ENCODE data around the gene LRRC28. TPM values are rescaled to one million over a fixed set of nuclear protein-coding genes. Genes with fewer than 3 reads are reported as not detected.

LRRC28 gene
- total RNA-seq, 3 donors from 2014 or later (not counting 1 experiment from before 2014, with no cell fraction given), result 18.2 to 20.9 (median 18.7) TPM

DNA sequence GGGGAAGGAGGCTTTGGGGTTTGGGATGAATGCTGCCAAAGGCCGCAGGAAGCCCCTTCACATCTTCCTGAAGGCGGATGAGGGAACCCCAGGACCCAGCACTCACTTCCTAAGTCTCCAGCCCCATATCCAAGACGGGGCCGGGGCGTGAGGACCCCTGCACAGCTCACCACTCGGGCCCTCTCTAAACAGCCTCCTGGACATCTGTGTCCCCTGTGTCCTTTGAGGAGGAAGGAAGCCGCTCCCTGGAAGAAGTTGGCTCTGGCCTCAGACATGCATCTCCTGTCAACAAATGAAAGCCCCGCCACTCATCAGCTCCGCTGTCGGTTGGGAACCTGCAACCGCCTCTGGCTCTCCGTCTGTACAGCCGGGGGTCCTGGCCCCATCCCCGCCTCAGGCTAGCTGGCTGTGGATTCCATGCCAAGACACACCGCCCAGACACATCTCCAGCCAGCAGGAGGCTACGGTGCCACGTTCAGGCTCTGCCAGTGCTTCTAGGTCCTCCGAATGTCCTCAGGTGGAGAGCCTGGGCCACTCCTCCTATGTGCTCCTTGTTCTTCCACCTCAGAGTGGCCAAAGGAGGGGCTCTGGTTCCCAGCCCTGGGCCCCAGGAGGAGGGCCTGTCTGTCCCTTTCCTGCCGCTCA is 174.5 kb downstream of the LRRC28 start:
- TF ChIP-seq CTCF (IDR thresholded peaks at IDR 0.05), result no peak
- Mint-ChIP-seq H3K4me1 (peaks cover 0 to 11% of the 10 kb centered on the region in 2 donors), H3K27ac (no peak overlapping the region), H3K36me3 (no peaks in the 10 kb centered on the region), H3K27me3 (ENCODE audit: low read depth in 2 of 2) (no peaks in the 10 kb centered on the region), H3K4me3 (no peak overlapping the region), H3K9me3 (no peaks in the 10 kb centered on the region)
- ATAC-seq, result no peak
- H3K4me1 ChIP-seq (ENCODE audit: control insufficient read depth, insufficient read depth, low read length), result peaks cover 21% of the 10 kb centered on the region
- H3K27ac ChIP-seq (ENCODE audit: low read length), result no peak overlapping the region
- no peaks in the 10 kb centered on the region for H3K27me3 ChIP-seq (ENCODE audit: control insufficient read depth, insufficient read depth, low read length)
- WGBS (ENCODE audit: insufficient coverage), result 93% methylated on average over 19 of the region's 19 CpGs
- no peaks in the 10 kb centered on the region for H3K36me3 ChIP-seq (ENCODE audit: control insufficient read depth, insufficient read depth, low read length)
- intact Hi-C loops (cut with micrococcal nuclease), result no loop called here
- H3K4me3 ChIP-seq (ENCODE audit: low read length), result no peak overlapping the region
- DNase-seq, result no peak
- H3K9me3 ChIP-seq (ENCODE audit: control insufficient read depth, insufficient read depth, low read length), result no peaks in the 10 kb centered on the region

DNA sequence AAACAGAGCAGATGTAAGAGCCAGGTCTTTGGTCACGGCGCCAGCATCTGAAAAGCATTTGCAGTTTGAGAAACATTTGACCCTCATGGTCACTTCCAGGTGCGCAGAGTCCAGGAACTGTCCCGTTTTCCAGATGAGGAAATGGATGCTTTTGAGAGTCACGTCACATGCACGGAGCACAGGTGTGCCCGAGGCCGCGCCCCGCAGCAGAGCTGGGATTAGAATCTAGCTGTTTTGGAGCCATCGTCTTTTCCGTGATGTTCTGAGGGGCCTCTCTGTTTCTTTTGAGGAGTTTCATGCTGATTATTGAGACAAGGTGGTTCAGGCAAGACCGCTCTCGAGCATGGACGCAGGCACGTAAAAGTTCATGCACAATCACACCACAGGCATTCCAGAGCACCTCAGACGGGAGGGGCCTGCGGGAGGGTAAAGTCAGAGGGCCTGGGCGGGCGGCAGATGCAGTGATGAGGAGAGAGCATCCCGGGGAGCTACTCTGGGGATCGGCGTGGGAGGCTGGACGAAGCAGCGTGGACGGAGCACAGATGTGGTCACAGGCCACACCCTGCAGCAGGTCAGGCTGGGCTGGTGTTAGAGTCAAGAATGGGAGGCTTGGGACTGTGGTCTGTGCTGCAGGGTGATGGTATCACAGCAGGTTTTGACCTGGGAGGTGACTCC is 175.3 kb downstream of the LRRC28 start:
- no peak overlapping the region for H3K27ac Mint-ChIP-seq
- intact Hi-C loops (cut with micrococcal nuclease), result no loop called here
- no peaks in the 10 kb centered on the region for H3K9me3 ChIP-seq (ENCODE audit: control insufficient read depth, insufficient read depth, low read length)
- no peaks in the 10 kb centered on the region for H3K36me3 ChIP-seq (ENCODE audit: control insufficient read depth, insufficient read depth, low read length)
- no peak overlapping the region for H3K4me3 Mint-ChIP-seq
- TF ChIP-seq CTCF (IDR thresholded peaks at IDR 0.05), result no peak
- no peaks in the 10 kb centered on the region for H3K27me3 ChIP-seq (ENCODE audit: control insufficient read depth, insufficient read depth, low read length)
- H3K9me3 Mint-ChIP-seq, result no peaks in the 10 kb centered on the region
- H3K27me3 Mint-ChIP-seq (ENCODE audit: low read depth in 2 of 2), result no peaks in the 10 kb centered on the region
- H3K4me3 ChIP-seq (ENCODE audit: low read length), result no peak overlapping the region
- no peak overlapping the region for H3K27ac ChIP-seq (ENCODE audit: low read length)
- H3K4me1 ChIP-seq (ENCODE audit: control insufficient read depth, insufficient read depth, low read length), result peaks cover 18% of the 10 kb centered on the region
- 94% methylated on average over 26 of the region's 26 CpGs for WGBS (ENCODE audit: insufficient coverage)
- H3K4me1 Mint-ChIP-seq, result peaks cover 0 to 6% of the 10 kb centered on the region in 2 donors
- DNase-seq (no peak), ATAC-seq (no peak)
- H3K36me3 Mint-ChIP-seq, result no peaks in the 10 kb centered on the region

GRCh38 chr15:99427210-99427609 is 175.9 kb downstream of the LRRC28 start:
- no peak overlapping the region for H3K27ac ChIP-seq (ENCODE audit: low read length)
- no peaks in the 10 kb centered on the region for H3K27me3 ChIP-seq (ENCODE audit: control insufficient read depth, insufficient read depth, low read length)
- Mint-ChIP-seq H3K9me3 (no peaks in the 10 kb centered on the region), H3K36me3 (no peaks in the 10 kb centered on the region), H3K27me3 (ENCODE audit: low read depth in 2 of 2) (no peaks in the 10 kb centered on the region), H3K4me3 (no peak overlapping the region), H3K4me1 (peaks cover 0 to 6% of the 10 kb centered on the region in 2 donors), H3K27ac (no peak overlapping the region)
- H3K4me3 ChIP-seq (ENCODE audit: low read length), result no peak overlapping the region
- H3K36me3 ChIP-seq (ENCODE audit: control insufficient read depth, insufficient read depth, low read length), result no peaks in the 10 kb centered on the region
- ATAC-seq (no peak), DNase-seq (no peak)
- intact Hi-C loops (cut with micrococcal nuclease), result no loop called here
- no peak for TF ChIP-seq CTCF (IDR thresholded peaks at IDR 0.05)
- 97% methylated on average over 8 of the region's 8 CpGs for WGBS (ENCODE audit: insufficient coverage)
- peaks cover 22% of the 10 kb centered on the region for H3K4me1 ChIP-seq (ENCODE audit: control insufficient read depth, insufficient read depth, low read length)
- no peaks in the 10 kb centered on the region for H3K9me3 ChIP-seq (ENCODE audit: control insufficient read depth, insufficient read depth, low read length)
